GM19463 (cell line): ENCODE data around the gene RPS26.
A peak's percentile ranks its signal among the peaks of the same experiment; 100 is the strongest.
"Not testable (repeated sequence)": the region's sequence is repeated elsewhere in the genome, so short reads cannot be mapped to it uniquely, and the experiment has no call there.

Experiments used
- ATAC-seq: cut with Tn5 transposase; IDR thresholded peaks from one replicate; pipeline ENCODE4 v1.9.1; 2021; ENCODE audit warnings: mild to moderate bottlenecking, moderate library complexity; ENCODE audit not compliant: unreplicated experiment

The RPS26 gene

GRCh38 chr12:56074396-56074795, 32.7 kb downstream of the RPS26 start:
- no peak for ATAC-seq

GRCh38 chr12:56077966-56078365, 36.2 kb downstream of the RPS26 start:
- ATAC-seq: not testable (repeated sequence)

GRCh38 chr12:56078427-56078826, 36.7 kb downstream of the RPS26 start:
- no peak for ATAC-seq

- peak; percentile 75 for ATAC-seq
Measured at GRCh38 chr12:56078931-56079722, 37.4 kb downstream of the RPS26 start.

- peak; percentile 39 for ATAC-seq
Measured at GRCh38 chr12:56079723-56080555, 38.2 kb downstream of the RPS26 start, which contains the start of gene ERBB3. Gene ERBB3, plus strand, starts transcription at chr12:56080165. Its CDS starts 136 bp downstream, at chr12:56080301.

- ATAC-seq: no peak
Measured at GRCh38 chr12:56080556-56081138, 38.9 kb downstream of the RPS26 start.

- ATAC-seq: no peak
Measured at GRCh38 chr12:56081393-56082347, 40.0 kb downstream of the RPS26 start.

- no peak for ATAC-seq
Measured at GRCh38 chr12:56082382-56082781, 40.7 kb downstream of the RPS26 start.

- no peak for ATAC-seq
Measured at GRCh38 chr12:56082967-56083366, 41.2 kb downstream of the RPS26 start.

GRCh38 chr12:56084958-56085543, 43.3 kb downstream of the RPS26 start:
- no peak for ATAC-seq

- no peak for ATAC-seq
Measured at GRCh38 chr12:56086096-56086495, 44.4 kb downstream of the RPS26 start.

- no peak for ATAC-seq
Measured at GRCh38 chr12:56086608-56087007, 44.9 kb downstream of the RPS26 start.

- no peak for ATAC-seq
Measured at GRCh38 chr12:56087220-56087619, 45.5 kb downstream of the RPS26 start.
